Measurements from ENCODE around the gene SLC13A5. TPM values are rescaled to one million over a fixed set of nuclear protein-coding genes. Genes with fewer than 3 reads are reported as not detected.
"Not testable (repeated sequence)": the region's sequence is repeated elsewhere in the genome, so short reads cannot be mapped to it uniquely, and the experiment has no call there.

SLC13A5 gene
- total RNA-seq, 1 experiment from 2014 or later, result not detected

- no peak for DNase-seq (ENCODE audit: extremely low read depth, low read depth)
Observed at GRCh38 chr17:6711681-6712057, 1.5 kb downstream of the SLC13A5 start.

GRCh38 chr17:6711081-6711674 is 2.0 kb downstream of the SLC13A5 start:
- DNase-seq (ENCODE audit: extremely low read depth, low read depth), result no peak

GRCh38 chr17:6710317-6710716 is 2.9 kb downstream of the SLC13A5 start:
- DNase-seq (ENCODE audit: extremely low read depth, low read depth), result no peak

- no peak for DNase-seq (ENCODE audit: extremely low read depth, low read depth)
Observed at GRCh38 chr17:6708357-6708961, 4.7 kb downstream of the SLC13A5 start.

GRCh38 chr17:6706996-6707395 is 6.2 kb downstream of the SLC13A5 start:
- DNase-seq (ENCODE audit: extremely low read depth, low read depth), result no peak

- DNase-seq (ENCODE audit: extremely low read depth, low read depth), result no peak
Observed at GRCh38 chr17:6706499-6706898, 6.7 kb downstream of the SLC13A5 start.

- no peak for DNase-seq (ENCODE audit: extremely low read depth, low read depth)
Observed at GRCh38 chr17:6704470-6705052, 8.6 kb downstream of the SLC13A5 start.

- DNase-seq (ENCODE audit: extremely low read depth, low read depth), result no peak
Observed at GRCh38 chr17:6703751-6704150, 9.4 kb downstream of the SLC13A5 start.

- DNase-seq (ENCODE audit: extremely low read depth, low read depth), result no peak
Observed at GRCh38 chr17:6702567-6703215, 10.5 kb downstream of the SLC13A5 start.

- DNase-seq (ENCODE audit: extremely low read depth, low read depth), result peak; percentile 18
Observed at GRCh38 chr17:6701719-6702118, 11.4 kb downstream of the SLC13A5 start.

- no peak for DNase-seq (ENCODE audit: extremely low read depth, low read depth)
Observed at GRCh38 chr17:6700948-6701307, 12.2 kb downstream of the SLC13A5 start.

GRCh38 chr17:6699997-6700947 is 12.9 kb downstream of the SLC13A5 start:
- DNase-seq (ENCODE audit: extremely low read depth, low read depth), result no peak

GRCh38 chr17:6698004-6698403 is 15.2 kb downstream of the SLC13A5 start:
- DNase-seq (ENCODE audit: extremely low read depth, low read depth), result no peak

- no peak for DNase-seq (ENCODE audit: extremely low read depth, low read depth)
Observed at GRCh38 chr17:6696906-6697305, 16.3 kb downstream of the SLC13A5 start.

GRCh38 chr17:6695565-6695964 is 17.6 kb downstream of the SLC13A5 start:
- no peak for DNase-seq (ENCODE audit: extremely low read depth, low read depth)

- no peak for DNase-seq (ENCODE audit: extremely low read depth, low read depth)
Observed at GRCh38 chr17:6695051-6695450, 18.1 kb downstream of the SLC13A5 start.

GRCh38 chr17:6691958-6692357 is 21.2 kb downstream of the SLC13A5 start:
- not testable (repeated sequence) for DNase-seq (ENCODE audit: extremely low read depth, low read depth)

- no peak for DNase-seq (ENCODE audit: extremely low read depth, low read depth)
Observed at GRCh38 chr17:6691546-6691945, 21.6 kb downstream of the SLC13A5 start.

GRCh38 chr17:6690641-6691040 is 22.5 kb downstream of the SLC13A5 start:
- DNase-seq (ENCODE audit: extremely low read depth, low read depth), result no peak

- DNase-seq (ENCODE audit: extremely low read depth, low read depth), result no peak
Observed at GRCh38 chr17:6688944-6689343, 24.2 kb downstream of the SLC13A5 start.

- no peak for DNase-seq (ENCODE audit: extremely low read depth, low read depth)
Observed at GRCh38 chr17:6686026-6686425, 27.1 kb downstream of the SLC13A5 start.
